ENCODE data around the gene DNAI2. TPM values are rescaled to one million over a fixed set of nuclear protein-coding genes. Genes with fewer than 3 reads are reported as not detected.

The DNAI2 gene
- total RNA-seq, 1 donor from 2014 or later: not detected

- no peak overlapping the region for H3K27ac Mint-ChIP-seq (ENCODE audit: unreplicated experiment)
- no peak overlapping the region for H3K4me3 Mint-ChIP-seq (ENCODE audit: unreplicated experiment)
- peaks cover 8% of the 10 kb centered on the region for H3K27me3 Mint-ChIP-seq (ENCODE audit: unreplicated experiment)
- no peak for DNase-seq
- TF ChIP-seq CTCF (IDR thresholded peaks at IDR 0.05; ENCODE audit: partially characterized antibody, unreplicated experiment): no peak
- H3K36me3 Mint-ChIP-seq (ENCODE audit: unreplicated experiment): peaks cover 5% of the 10 kb centered on the region
- H3K9me3 Mint-ChIP-seq (ENCODE audit: unreplicated experiment): peaks cover 3% of the 10 kb centered on the region
- peaks cover 18% of the 10 kb centered on the region for H3K4me1 Mint-ChIP-seq (ENCODE audit: low read depth, unreplicated experiment)
Measured at GRCh38 chr17:74339537-74340195, 65.6 kb downstream of the DNAI2 start.

GRCh38 chr17:74340470-74341023, 66.5 kb downstream of the DNAI2 start:
- H3K9me3 Mint-ChIP-seq (ENCODE audit: unreplicated experiment): peaks cover 3% of the 10 kb centered on the region
- H3K27ac Mint-ChIP-seq (ENCODE audit: unreplicated experiment): no peak overlapping the region
- H3K27me3 Mint-ChIP-seq (ENCODE audit: unreplicated experiment): peaks cover 10% of the 10 kb centered on the region
- no peak overlapping the region for H3K4me3 Mint-ChIP-seq (ENCODE audit: unreplicated experiment)
- TF ChIP-seq CTCF (IDR thresholded peaks at IDR 0.05; ENCODE audit: partially characterized antibody, unreplicated experiment): no peak
- DNase-seq: peak; percentile 44
- peaks cover 5% of the 10 kb centered on the region for H3K36me3 Mint-ChIP-seq (ENCODE audit: unreplicated experiment)
- peaks cover 20% of the 10 kb centered on the region for H3K4me1 Mint-ChIP-seq (ENCODE audit: low read depth, unreplicated experiment)

- H3K27me3 Mint-ChIP-seq (ENCODE audit: unreplicated experiment): peaks cover 14% of the 10 kb centered on the region
- peak overlapping the region; percentile 38 for H3K27ac Mint-ChIP-seq (ENCODE audit: unreplicated experiment)
- H3K36me3 Mint-ChIP-seq (ENCODE audit: unreplicated experiment): no peaks in the 10 kb centered on the region
- H3K4me1 Mint-ChIP-seq (ENCODE audit: low read depth, unreplicated experiment): peaks cover 21% of the 10 kb centered on the region
- peaks cover 3% of the 10 kb centered on the region for H3K9me3 Mint-ChIP-seq (ENCODE audit: unreplicated experiment)
- TF ChIP-seq CTCF (IDR thresholded peaks at IDR 0.05; ENCODE audit: partially characterized antibody, unreplicated experiment): no peak
- H3K4me3 Mint-ChIP-seq (ENCODE audit: unreplicated experiment): no peak overlapping the region
- no peak for DNase-seq
Measured at GRCh38 chr17:74342224-74342623, 68.2 kb downstream of the DNAI2 start.

- H3K27ac Mint-ChIP-seq (ENCODE audit: unreplicated experiment): no peak overlapping the region
- H3K4me3 Mint-ChIP-seq (ENCODE audit: unreplicated experiment): no peak overlapping the region
- peaks cover 3% of the 10 kb centered on the region for H3K9me3 Mint-ChIP-seq (ENCODE audit: unreplicated experiment)
- H3K4me1 Mint-ChIP-seq (ENCODE audit: low read depth, unreplicated experiment): peaks cover 13% of the 10 kb centered on the region
- H3K27me3 Mint-ChIP-seq (ENCODE audit: unreplicated experiment): peaks cover 9% of the 10 kb centered on the region
- peaks cover 3% of the 10 kb centered on the region for H3K36me3 Mint-ChIP-seq (ENCODE audit: unreplicated experiment)
- TF ChIP-seq CTCF (IDR thresholded peaks at IDR 0.05; ENCODE audit: partially characterized antibody, unreplicated experiment): no peak
- DNase-seq: no peak
Measured at GRCh38 chr17:74343121-74343520, 69.1 kb downstream of the DNAI2 start.

- Mint-ChIP-seq H3K36me3 (ENCODE audit: unreplicated experiment) (peaks cover 5% of the 10 kb centered on the region), H3K4me1 (ENCODE audit: low read depth, unreplicated experiment) (peaks cover 13% of the 10 kb centered on the region), H3K4me3 (ENCODE audit: unreplicated experiment) (no peak overlapping the region), H3K27ac (ENCODE audit: unreplicated experiment) (no peak overlapping the region), H3K27me3 (ENCODE audit: unreplicated experiment) (peaks cover 9% of the 10 kb centered on the region), H3K9me3 (ENCODE audit: unreplicated experiment) (peaks cover 5% of the 10 kb centered on the region)
- TF ChIP-seq CTCF (IDR thresholded peaks at IDR 0.05; ENCODE audit: partially characterized antibody, unreplicated experiment): no peak
- no peak for DNase-seq
Measured at GRCh38 chr17:74343526-74344284, 69.7 kb downstream of the DNAI2 start.

Measured in glutamatergic neuron (in vitro differentiated cells).